HCT116 (cell line): ENCODE data around the gene TMEM234.

Experiments used
- CTCF ChIP-seq, 3 experiments: fragments of 200-600 bp in 1 of 3; sonication (generic) in 1 of 3; IDR thresholded peaks in 2 of 3; conservative IDR thresholded peaks in 1 of 3; 2 replicates each; pipeline ENCODE4 v1.5.1; 2012 to 2017; ENCODE audit warnings: low read depth in 2 of 3, low read length in 2 of 3, antibody characterized with exemption in 1 of 3, borderline replicate concordance in 1 of 3, control low read depth in 1 of 3, mild to moderate bottlenecking in 1 of 3, mixed read lengths in 1 of 3, mixed run types in 1 of 3, moderate library complexity in 1 of 3; ENCODE audit not compliant: insufficient read depth in 1 of 3
- MAX ChIP-seq: IDR thresholded peaks from 2 replicates; pipeline ENCODE4 v1.6.1; 2012
- POLR2AphosphoS5 ChIP-seq: IDR thresholded peaks from 2 replicates; pipeline ENCODE4 v1.6.1; 2011; ENCODE audit warnings: mild to moderate bottlenecking, low read depth, low read length, moderate library complexity
- RAD21 ChIP-seq: IDR thresholded peaks from 2 replicates; pipeline ENCODE4 v1.6.1; 2012; ENCODE audit warnings: low read depth, mild to moderate bottlenecking
- SIN3A ChIP-seq: IDR thresholded peaks from 2 replicates; pipeline ENCODE4 v1.6.1; 2012; ENCODE audit warnings: low read depth
- ZBTB33 ChIP-seq: IDR thresholded peaks from 2 replicates; pipeline ENCODE4 v1.6.1; 2011; ENCODE audit warnings: mild to moderate bottlenecking, low read length, moderate library complexity; ENCODE audit not compliant: insufficient replicate concordance; ENCODE audit errors: extremely low read depth
- ZNF274 ChIP-seq: fragments of 200-500 bp; sonication (Bioruptor generic); IDR thresholded peaks from 2 replicates; pipeline ENCODE4 v1.6.1; 2014; ENCODE audit warnings: mild to moderate bottlenecking, low read depth, low read length, inconsistent platforms

GRCh38 chr1:32192220-32192948 is 29.8 kb downstream of the TMEM234 start:
- no peak for TF ChIP-seq CTCF (IDR thresholded peaks at IDR 0.05 in 2 of 3, conservative IDR thresholded peaks at IDR 0.05 in 1 of 3; ENCODE audit: borderline replicate concordance in 1 of 3, insufficient read depth in 1 of 3, low read depth in 2 of 3, low read length in 2 of 3)
- no peak for TF ChIP-seq ZNF274
- TF ChIP-seq RAD21, result no peak
- TF ChIP-seq MAX, result no peak
- no peak for TF ChIP-seq ZBTB33
- TF ChIP-seq POLR2AphosphoS5, result no peak
- TF ChIP-seq SIN3A, result no peak
